K562 (cell line): ENCODE data around the gene CD84. TPM values are rescaled to one million over a fixed set of nuclear protein-coding genes. Genes with fewer than 3 reads are reported as not detected.

ENCODE experiments used
- CREM ChIP-seq: IDR thresholded peaks from 2 replicates; pipeline ENCODE4 v1.6.1; 2014; ENCODE audit warnings: antibody characterized with exemption, low read depth
- FOXK2 ChIP-seq, 2 experiments: fragments of 450-650 bp; IDR thresholded peaks in 1 of 2; conservative IDR thresholded peaks in 1 of 2; 2 replicates each; pipeline ENCODE4 v1.6.1; 2016; ENCODE audit warnings: low read depth in 2 of 2, mild to moderate bottlenecking in 1 of 2
- GABPB2 ChIP-seq: fragments of 250-450 bp; sonication (Bioruptor Pico); conservative IDR thresholded peaks from 2 replicates; pipeline ENCODE4 v1.5.1; 2021; ENCODE audit warnings: mild to moderate bottlenecking
- HNRNPUL1 ChIP-seq: fragments of 200-400 bp; formaldehyde crosslinking; IDR thresholded peaks from 2 replicates; pipeline ENCODE4 v1.6.1; 2017; ENCODE audit warnings: low read length
- NR4A1 ChIP-seq, 2 experiments: fragments of 250-450 bp in 1 of 2; fragments of 450-650 bp in 1 of 2; sonication (Bioruptor Pico) in 1 of 2; IDR thresholded peaks; 2 replicates each; pipeline versions ENCODE4 v1.4.0 to v1.6.1; 2016 to 2020; ENCODE audit warnings: mild to moderate bottlenecking in 2 of 2, missing compliant biosample characterization in 1 of 2, missing genetic modification characterization in 1 of 2, moderate library complexity in 1 of 2
- PCBP2 ChIP-seq: fragments of 200-400 bp; formaldehyde crosslinking; IDR thresholded peaks from 2 replicates; pipeline ENCODE4 v1.6.1; 2018; ENCODE audit warnings: low read length, low read depth, mild to moderate bottlenecking, moderate library complexity; ENCODE audit not compliant: poor library complexity, severe bottlenecking
- PRMT5 ChIP-seq: sonication (generic); formaldehyde crosslinking; IDR thresholded peaks from 2 replicates; pipeline ENCODE4 v1.5.0; 2020; ENCODE audit warnings: missing genetic modification reagents
- PTTG1 ChIP-seq: fragments of 450-650 bp; IDR thresholded peaks from 2 replicates; pipeline ENCODE4 v1.6.1; 2016; ENCODE audit warnings: low read depth, mild to moderate bottlenecking, missing genetic modification characterization, missing compliant biosample characterization
- RFX1 ChIP-seq: fragments of 450-650 bp; IDR thresholded peaks from 2 replicates; pipeline ENCODE4 v1.6.1; 2016; ENCODE audit warnings: mild to moderate bottlenecking, moderate library complexity
- RFX5 ChIP-seq: IDR thresholded peaks from 2 replicates; pipeline ENCODE4 v1.6.1; 2011; ENCODE audit warnings: low read depth, mild to moderate bottlenecking, improper control_type of control experiment, low read length
- SOX6 ChIP-seq: fragments of 450-650 bp; IDR thresholded peaks from 2 replicates; pipeline ENCODE4 v1.6.1; 2014; ENCODE audit warnings: mild to moderate bottlenecking
- TCF3 ChIP-seq: sonication (generic); formaldehyde crosslinking; IDR thresholded peaks from 2 replicates; pipeline ENCODE4 v1.4.0; 2020; ENCODE audit warnings: mild to moderate bottlenecking, missing genetic modification reagents
- TOE1 ChIP-seq, 2 experiments: fragments of 450-650 bp in 1 of 2; sonication (generic) in 1 of 2; formaldehyde crosslinking in 1 of 2; IDR thresholded peaks; 2 replicates each; pipeline versions ENCODE4 v1.7.1 to v1.8.0; 2016 to 2022; ENCODE audit warnings: borderline replicate concordance in 2 of 2, mild to moderate bottlenecking in 2 of 2, antibody characterized with exemption in 1 of 2, inconsistent platforms in 1 of 2, low read depth in 1 of 2, missing genetic modification reagents in 1 of 2, moderate library complexity in 1 of 2
- ZNF780A ChIP-seq: fragments of 250-450 bp; sonication (Bioruptor Pico); IDR thresholded peaks from 2 replicates; pipeline ENCODE4 v1.5.0; 2021; ENCODE audit warnings: mild to moderate bottlenecking
- polyA plus RNA-seq, 8 experiments: library from polyadenylated mRNA; depleted of rRNA in 4 of 8; stranded (reverse) in 5 of 8; unstranded in 3 of 8; fragments of >200 nt; fragmentation: Nextera tagmentation in 2 of 8; fragmentation: Illumina TruSeq in 1 of 8; extraction: Ambion mirVana in 2 of 8; extraction: Trizol in 1 of 8; gene quantifications; 2 replicates each; pipeline versions ENCODE4 v1.2.1 to v1.2.3, GENCODE V29; 2011 to 2014; ENCODE audit warnings: inconsistent platforms in 1 of 8, missing spikeins in 1 of 8
- total RNA-seq, 7 experiments: library from RNA; depleted of rRNA in 6 of 7; stranded (reverse); fragments of >200 nt in 6 of 7; fragmentation: Illumina TruSeq in 2 of 7; extraction: Trizol in 2 of 7; gene quantifications; 2 replicates each; pipeline versions ENCODE4 v1.2.1 to v1.2.3, GENCODE V29; 2011 to 2021; ENCODE audit warnings: low replicate concordance in 1 of 7
- TF ChIP-seq, protein P1 (sequence below): fragments of 450-650 bp; formaldehyde crosslinking; IDR thresholded peaks from 2 replicates; pipeline ENCODE4 v1.4.0; 2020; ENCODE audit warnings: mild to moderate bottlenecking, moderate library complexity
- TF ChIP-seq, protein P2 (sequence below): fragments of 200-400 bp; formaldehyde crosslinking; IDR thresholded peaks from 2 replicates; pipeline ENCODE4 v1.6.1; 2017; ENCODE audit warnings: mild to moderate bottlenecking, low read depth, low read length, moderate library complexity
- TF ChIP-seq, protein P3 (sequence below): fragments of 450-650 bp; formaldehyde crosslinking; conservative IDR thresholded peaks from 2 replicates; pipeline ENCODE4 v1.4.0; 2022; ENCODE audit warnings: mild to moderate bottlenecking, missing genetic modification characterization
- TF ChIP-seq, protein P4 (sequence below): sonication (generic); formaldehyde crosslinking; IDR thresholded peaks from 2 replicates; pipeline ENCODE4 v1.8.0; 2022; ENCODE audit warnings: mild to moderate bottlenecking, missing genetic modification reagents
- TF ChIP-seq, protein P5 (sequence below): fragments of 450-650 bp; IDR thresholded peaks from 2 replicates; pipeline ENCODE4 v1.6.1; 2016; ENCODE audit warnings: borderline replicate concordance

The CD84 gene
- total and polyA plus RNA-seq, 9 of the 15 experiments (the other 6 are each of a cell fraction or from before 2014, with no cell fraction given) = 0.82 to 6.8 (median 2.0) TPM

DNA sequence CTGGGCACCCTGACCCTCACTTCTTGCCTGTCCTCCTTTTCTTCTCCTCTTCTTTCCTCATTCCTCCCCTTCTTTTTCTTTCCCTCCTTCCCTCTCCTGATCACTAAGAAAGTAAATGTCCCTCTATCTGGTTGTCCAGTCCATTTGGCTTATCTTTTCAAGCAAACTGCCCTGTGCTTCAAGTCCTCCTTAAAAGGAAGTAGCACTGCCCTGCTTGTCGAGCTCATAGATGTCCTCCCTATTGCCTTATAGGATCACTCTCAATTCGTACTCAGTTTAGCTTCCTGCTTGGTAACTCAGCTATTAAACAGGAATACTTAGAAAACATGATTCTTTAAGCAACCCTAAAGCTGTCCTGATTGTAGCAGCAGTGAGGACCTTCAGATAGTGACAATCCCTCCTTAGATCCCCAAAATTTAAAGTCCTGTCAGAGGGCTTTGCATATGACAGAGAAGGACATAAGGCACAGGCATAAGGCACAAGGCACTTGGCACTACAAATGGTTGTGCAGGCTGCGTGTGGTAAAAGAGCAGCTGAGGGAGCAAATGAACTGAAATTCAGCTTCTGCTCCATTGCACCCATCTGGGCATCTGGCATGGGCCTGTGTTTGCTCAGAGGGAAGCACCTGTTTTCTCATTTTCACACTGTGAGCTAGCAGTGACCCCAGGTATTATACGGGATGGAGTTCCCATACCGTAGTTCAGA is 30.2 kb downstream of the CD84 start (continued):
- TF ChIP-seq, protein P1, sequence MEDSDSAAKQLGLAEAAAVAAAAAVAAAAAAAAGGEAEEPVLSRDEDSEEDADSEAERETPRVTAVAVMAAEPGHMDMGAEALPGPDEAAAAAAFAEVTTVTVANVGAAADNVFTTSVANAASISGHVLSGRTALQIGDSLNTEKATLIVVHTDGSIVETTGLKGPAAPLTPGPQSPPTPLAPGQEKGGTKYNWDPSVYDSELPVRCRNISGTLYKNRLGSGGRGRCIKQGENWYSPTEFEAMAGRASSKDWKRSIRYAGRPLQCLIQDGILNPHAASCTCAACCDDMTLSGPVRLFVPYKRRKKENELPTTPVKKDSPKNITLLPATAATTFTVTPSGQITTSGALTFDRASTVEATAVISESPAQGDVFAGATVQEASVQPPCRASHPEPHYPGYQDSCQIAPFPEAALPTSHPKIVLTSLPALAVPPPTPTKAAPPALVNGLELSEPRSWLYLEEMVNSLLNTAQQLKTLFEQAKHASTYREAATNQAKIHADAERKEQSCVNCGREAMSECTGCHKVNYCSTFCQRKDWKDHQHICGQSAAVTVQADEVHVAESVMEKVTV (CRISPR knock-in tag) = 0 out of 2 replicates have a peak, but pooled peaks have one; percentile 37
- TF ChIP-seq TCF3 (peak; percentile 68), FOXK2 (conservative IDR thresholded peaks at IDR 0.05 in 1 of 2, IDR thresholded peaks at IDR 0.05 in 1 of 2; ENCODE audit: low read depth in 2 of 2) (peak in 1 of 2 experiments; percentile 48; a peak in 1 of 4 replicates), PCBP2 (no peak), HNRNPUL1 (no peak), CREM (no peak), PRMT5 (CRISPR knock-in tag) (no peak), NR4A1 (CRISPR knock-in tag; IDR thresholded peaks at IDR 0.05) (no peak; the same call in 1 of the 2 replicates), NR4A1 (tag; IDR thresholded peaks at IDR 0.05) (no peak), PTTG1 (tag) (peak; percentile 53), GABPB2 (CRISPR knock-in tag) (no peak), RFX1 (no peak), SOX6 (no peak), RFX5 (no peak), ZNF780A (CRISPR knock-in tag) (no peak), TOE1 (IDR thresholded peaks at IDR 0.05; ENCODE audit: borderline replicate concordance) (0 out of 2 replicates have a peak, but pooled peaks have one; percentile 27), TOE1 (CRISPR knock-in tag; IDR thresholded peaks at IDR 0.05; ENCODE audit: borderline replicate concordance, low read depth) (no peak)
- TF ChIP-seq, protein P2, sequence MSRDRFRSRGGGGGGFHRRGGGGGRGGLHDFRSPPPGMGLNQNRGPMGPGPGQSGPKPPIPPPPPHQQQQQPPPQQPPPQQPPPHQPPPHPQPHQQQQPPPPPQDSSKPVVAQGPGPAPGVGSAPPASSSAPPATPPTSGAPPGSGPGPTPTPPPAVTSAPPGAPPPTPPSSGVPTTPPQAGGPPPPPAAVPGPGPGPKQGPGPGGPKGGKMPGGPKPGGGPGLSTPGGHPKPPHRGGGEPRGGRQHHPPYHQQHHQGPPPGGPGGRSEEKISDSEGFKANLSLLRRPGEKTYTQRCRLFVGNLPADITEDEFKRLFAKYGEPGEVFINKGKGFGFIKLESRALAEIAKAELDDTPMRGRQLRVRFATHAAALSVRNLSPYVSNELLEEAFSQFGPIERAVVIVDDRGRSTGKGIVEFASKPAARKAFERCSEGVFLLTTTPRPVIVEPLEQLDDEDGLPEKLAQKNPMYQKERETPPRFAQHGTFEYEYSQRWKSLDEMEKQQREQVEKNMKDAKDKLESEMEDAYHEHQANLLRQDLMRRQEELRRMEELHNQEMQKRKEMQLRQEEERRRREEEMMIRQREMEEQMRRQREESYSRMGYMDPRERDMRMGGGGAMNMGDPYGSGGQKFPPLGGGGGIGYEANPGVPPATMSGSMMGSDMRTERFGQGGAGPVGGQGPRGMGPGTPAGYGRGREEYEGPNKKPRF = no peak
- TF ChIP-seq, protein P3, sequence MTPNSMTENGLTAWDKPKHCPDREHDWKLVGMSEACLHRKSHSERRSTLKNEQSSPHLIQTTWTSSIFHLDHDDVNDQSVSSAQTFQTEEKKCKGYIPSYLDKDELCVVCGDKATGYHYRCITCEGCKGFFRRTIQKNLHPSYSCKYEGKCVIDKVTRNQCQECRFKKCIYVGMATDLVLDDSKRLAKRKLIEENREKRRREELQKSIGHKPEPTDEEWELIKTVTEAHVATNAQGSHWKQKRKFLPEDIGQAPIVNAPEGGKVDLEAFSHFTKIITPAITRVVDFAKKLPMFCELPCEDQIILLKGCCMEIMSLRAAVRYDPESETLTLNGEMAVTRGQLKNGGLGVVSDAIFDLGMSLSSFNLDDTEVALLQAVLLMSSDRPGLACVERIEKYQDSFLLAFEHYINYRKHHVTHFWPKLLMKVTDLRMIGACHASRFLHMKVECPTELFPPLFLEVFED = peak; percentile 86
- TF ChIP-seq, protein P4, sequence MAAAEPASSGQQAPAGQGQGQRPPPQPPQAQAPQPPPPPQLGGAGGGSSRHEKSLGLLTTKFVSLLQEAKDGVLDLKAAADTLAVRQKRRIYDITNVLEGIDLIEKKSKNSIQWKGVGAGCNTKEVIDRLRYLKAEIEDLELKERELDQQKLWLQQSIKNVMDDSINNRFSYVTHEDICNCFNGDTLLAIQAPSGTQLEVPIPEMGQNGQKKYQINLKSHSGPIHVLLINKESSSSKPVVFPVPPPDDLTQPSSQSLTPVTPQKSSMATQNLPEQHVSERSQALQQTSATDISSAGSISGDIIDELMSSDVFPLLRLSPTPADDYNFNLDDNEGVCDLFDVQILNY (CRISPR knock-in tag) = no peak
- TF ChIP-seq, protein P5, sequence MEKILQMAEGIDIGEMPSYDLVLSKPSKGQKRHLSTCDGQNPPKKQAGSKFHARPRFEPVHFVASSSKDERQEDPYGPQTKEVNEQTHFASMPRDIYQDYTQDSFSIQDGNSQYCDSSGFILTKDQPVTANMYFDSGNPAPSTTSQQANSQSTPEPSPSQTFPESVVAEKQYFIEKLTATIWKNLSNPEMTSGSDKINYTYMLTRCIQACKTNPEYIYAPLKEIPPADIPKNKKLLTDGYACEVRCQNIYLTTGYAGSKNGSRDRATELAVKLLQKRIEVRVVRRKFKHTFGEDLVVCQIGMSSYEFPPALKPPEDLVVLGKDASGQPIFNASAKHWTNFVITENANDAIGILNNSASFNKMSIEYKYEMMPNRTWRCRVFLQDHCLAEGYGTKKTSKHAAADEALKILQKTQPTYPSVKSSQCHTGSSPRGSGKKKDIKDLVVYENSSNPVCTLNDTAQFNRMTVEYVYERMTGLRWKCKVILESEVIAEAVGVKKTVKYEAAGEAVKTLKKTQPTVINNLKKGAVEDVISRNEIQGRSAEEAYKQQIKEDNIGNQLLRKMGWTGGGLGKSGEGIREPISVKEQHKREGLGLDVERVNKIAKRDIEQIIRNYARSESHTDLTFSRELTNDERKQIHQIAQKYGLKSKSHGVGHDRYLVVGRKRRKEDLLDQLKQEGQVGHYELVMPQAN = no peak
